Measurements from ENCODE around the gene GAL3ST2. TPM values are rescaled to one million over a fixed set of nuclear protein-coding genes. Genes with fewer than 3 reads are reported as not detected.

The GAL3ST2 gene
- total and polyA plus RNA-seq, 3 donors from 2014 or later = 0.54 to 4.3 (median 2.8) TPM

- Histone ChIP-seq H3K27ac (no peak overlapping the region), H3K4me3 (no peak overlapping the region), H3K4me1 (peaks cover 21% of the 10 kb centered on the region), H3K36me3 (ENCODE audit: low read depth, missing control alignments) (no peaks in the 10 kb centered on the region), H3K9me3 (no peaks in the 10 kb centered on the region), H3K27me3 (no peaks in the 10 kb centered on the region)
- no peak for DNase-seq
- TF ChIP-seq POLR2A (IDR thresholded peaks at IDR 0.05) (no peak), CTCF (IDR thresholded peaks at IDR 0.05) (no peak)
- 81% methylated on average over 17 to 43 of the region's 44 CpGs for WGBS, 2 donors
- intact Hi-C loops (cut with DNase I; ENCODE audit: low total_unique reads) = no loop called here
Measured at GRCh38 chr2:241801611-241802420, 25.2 kb downstream of the GAL3ST2 start.

GRCh38 chr2:241802421-241803318 lies 26.0 kb downstream of the GAL3ST2 start:
- H3K27me3 ChIP-seq = no peaks in the 10 kb centered on the region
- no peak for DNase-seq
- H3K4me1 ChIP-seq = peaks cover 21% of the 10 kb centered on the region
- no peaks in the 10 kb centered on the region for H3K36me3 ChIP-seq (ENCODE audit: low read depth, missing control alignments)
- H3K9me3 ChIP-seq = no peaks in the 10 kb centered on the region
- WGBS, 2 donors = 33 to 66% methylated on average over 13 to 32 of the region's 32 CpGs
- no peak for TF ChIP-seq CTCF (IDR thresholded peaks at IDR 0.05)
- no peak for TF ChIP-seq POLR2A (IDR thresholded peaks at IDR 0.05)
- peak overlapping the region in 1 of 2 donors; percentile 57 for H3K4me3 ChIP-seq
- intact Hi-C loops (cut with DNase I; ENCODE audit: low total_unique reads) = no loop called here
- peak overlapping the region; percentile 11 to 79 for H3K27ac ChIP-seq

GRCh38 chr2:241803387-241804325 lies 27.0 kb downstream of the GAL3ST2 start:
- intact Hi-C loops (cut with DNase I; ENCODE audit: low total_unique reads) = no loop called here
- Histone ChIP-seq H3K27me3 (no peaks in the 10 kb centered on the region), H3K9me3 (no peaks in the 10 kb centered on the region), H3K27ac (peak overlapping the region; percentile 73 to 79), H3K36me3 (ENCODE audit: low read depth, missing control alignments) (no peaks in the 10 kb centered on the region), H3K4me1 (peaks cover 28% of the 10 kb centered on the region), H3K4me3 (peak overlapping the region; percentile 41 to 57)
- peak; percentile 85 for DNase-seq
- TF ChIP-seq POLR2A (IDR thresholded peaks at IDR 0.05) (no peak), CTCF (IDR thresholded peaks at IDR 0.05) (no peak)
- 1% methylated on average over 88 of the region's 109 CpGs; no CpG with 5 or more reads in 1 of the 2 donors for WGBS, 2 donors
